H9 (cell line): ENCODE data around the gene CADM3. TPM values are rescaled to one million over a fixed set of nuclear protein-coding genes. Genes with fewer than 3 reads are reported as not detected.

Source experiments
- DNase-seq: peaks from one replicate; pipeline ENCODE4 v3.0.0-alpha.2; 2017
- H2AFZ ChIP-seq: one replicate; pipeline ENCODE4 v1.6.1; 2013; ENCODE audit warnings: mild to moderate bottlenecking, low read length, control low read depth, moderate library complexity
- H2AK5ac ChIP-seq: 2 replicates; pipeline ENCODE4 v1.6.1; 2013; ENCODE audit warnings: low read length, control low read depth, mixed read lengths; ENCODE audit not compliant: insufficient read length
- H2BK120ac ChIP-seq: one replicate; pipeline ENCODE4 v1.6.1; 2013; ENCODE audit warnings: low read depth, mild to moderate bottlenecking, low read length, control low read depth, inconsistent platforms; ENCODE audit not compliant: poor library complexity, severe bottlenecking
- H2BK12ac ChIP-seq: 2 replicates; pipeline ENCODE4 v1.6.1; 2013; ENCODE audit warnings: low read length, control low read depth, mixed read lengths, low read depth; ENCODE audit not compliant: insufficient read length
- H2BK15ac ChIP-seq: 2 replicates; pipeline ENCODE4 v1.6.1; 2013; ENCODE audit warnings: low read depth, low read length, control low read depth
- H2BK20ac ChIP-seq: one replicate; pipeline ENCODE4 v1.6.1; 2013; ENCODE audit warnings: low read depth, mild to moderate bottlenecking, low read length, control low read depth, inconsistent platforms; ENCODE audit not compliant: poor library complexity, severe bottlenecking
- H2BK5ac ChIP-seq: 2 replicates; pipeline ENCODE4 v1.6.1; 2013; ENCODE audit warnings: low read length, control low read depth, mixed read lengths; ENCODE audit not compliant: insufficient read length
- H3K14ac ChIP-seq: 2 replicates; pipeline ENCODE4 v1.6.1; 2013; ENCODE audit warnings: low read length, control low read depth; ENCODE audit not compliant: insufficient read depth
- H3K18ac ChIP-seq: 2 replicates; pipeline ENCODE4 v1.6.1; 2013; ENCODE audit warnings: low read depth, mild to moderate bottlenecking, mixed read lengths, low read length, control low read depth; ENCODE audit not compliant: insufficient read length
- H3K23ac ChIP-seq: 2 replicates; pipeline ENCODE4 v1.6.1; 2013; ENCODE audit warnings: low read length, control low read depth, mixed read lengths, low read depth; ENCODE audit not compliant: insufficient read length
- H3K23me2 ChIP-seq: 2 replicates; pipeline ENCODE4 v1.6.1; 2013; ENCODE audit warnings: low read depth, mild to moderate bottlenecking, mixed read lengths, low read length, control low read depth; ENCODE audit not compliant: insufficient read length, poor library complexity, severe bottlenecking
- H3K27ac ChIP-seq: 2 replicates; pipeline ENCODE4 v1.5.1; 2013; ENCODE audit warnings: low read length, control low read depth, mixed read lengths, low read depth; ENCODE audit not compliant: insufficient read length
- H3K27me3 ChIP-seq: 2 replicates; pipeline ENCODE4 v1.6.1; 2013; ENCODE audit warnings: low read length, control low read depth, inconsistent platforms; ENCODE audit not compliant: insufficient read depth
- H3K4ac ChIP-seq: 2 replicates; pipeline ENCODE4 v1.6.1; 2013; ENCODE audit warnings: low read depth, mild to moderate bottlenecking, control low read depth, inconsistent platforms, low read length, moderate library complexity
- H3K4me1 ChIP-seq: 2 replicates; pipeline ENCODE4 v1.6.1; 2013; ENCODE audit warnings: low read length, control low read depth, inconsistent platforms; ENCODE audit not compliant: insufficient read depth
- H3K4me2 ChIP-seq: 2 replicates; pipeline ENCODE4 v1.6.1; 2013; ENCODE audit warnings: low read length, control low read depth, mixed read lengths; ENCODE audit not compliant: insufficient read length, insufficient read depth
- H3K56ac ChIP-seq: 2 replicates; pipeline ENCODE4 v1.6.1; 2013; ENCODE audit warnings: low read depth, mild to moderate bottlenecking, mixed read lengths, low read length, control low read depth; ENCODE audit not compliant: insufficient read length
- H3K79me1 ChIP-seq: 2 replicates; pipeline ENCODE4 v1.6.1; 2013; ENCODE audit warnings: low read depth, mild to moderate bottlenecking, moderate library complexity, low read length, control low read depth, inconsistent platforms; ENCODE audit not compliant: insufficient read depth, poor library complexity, severe bottlenecking
- H3K79me2 ChIP-seq: 2 replicates; pipeline ENCODE4 v1.6.1; 2013; ENCODE audit warnings: low read length, control low read depth, inconsistent platforms; ENCODE audit not compliant: insufficient read depth
- H3K9ac ChIP-seq: 2 replicates; pipeline ENCODE4 v1.6.1; 2013; ENCODE audit warnings: low read length, control low read depth, mixed read lengths; ENCODE audit not compliant: insufficient read length; ENCODE audit errors: extremely low read depth
- H3K9me3 ChIP-seq: one replicate; pipeline ENCODE4 v1.6.1; 2013; ENCODE audit warnings: low read depth, low read length, inconsistent platforms; ENCODE audit not compliant: control insufficient read depth
- H3T11ph ChIP-seq: one replicate; pipeline ENCODE4 v1.6.1; 2013; ENCODE audit warnings: mild to moderate bottlenecking, low read length, control low read depth, inconsistent platforms
- H4K20me1 ChIP-seq: one replicate; pipeline ENCODE4 v1.6.1; 2013; ENCODE audit not compliant: control insufficient read depth, insufficient read length, insufficient read depth
- H4K5ac ChIP-seq: 2 replicates; pipeline ENCODE4 v1.6.1; 2013; ENCODE audit warnings: low read depth, mild to moderate bottlenecking, mixed read lengths, low read length, control low read depth; ENCODE audit not compliant: insufficient read length
- H4K8ac ChIP-seq: replicated peaks from 2 replicates; pipeline ENCODE4 v1.6.1; 2013; ENCODE audit warnings: low read length, control low read depth, mixed read lengths, low read depth; ENCODE audit not compliant: insufficient read length
- H4K91ac ChIP-seq: 2 replicates; pipeline ENCODE4 v1.6.1; 2013; ENCODE audit warnings: low read depth, mild to moderate bottlenecking, moderate library complexity, mixed read lengths, low read length, control low read depth; ENCODE audit not compliant: insufficient read length
- H3K27ac Mint-ChIP-seq, 3 experiments: 2 replicates in 2 of 3; 3 replicates in 1 of 3; pipeline ENCODE4 v1.8.0; 2020 to 2021; ENCODE audit warnings: mixed read lengths in 3 of 3, mild to moderate bottlenecking in 1 of 3, moderate library complexity in 1 of 3
- H3K27me3 Mint-ChIP-seq: 2 replicates; pipeline ENCODE4 v1.8.0; 2021; ENCODE audit warnings: low read depth, mild to moderate bottlenecking, moderate library complexity, mixed read lengths
- H3K36me3 Mint-ChIP-seq, 3 experiments: 2 replicates in 2 of 3; 3 replicates in 1 of 3; pipeline ENCODE4 v1.8.0; 2020 to 2021; ENCODE audit warnings: low read depth in 3 of 3, mixed read lengths in 3 of 3; ENCODE audit not compliant: insufficient read depth in 1 of 3
- H3K4me1 Mint-ChIP-seq, 2 experiments: 2 replicates each; pipeline ENCODE4 v1.8.0; 2020; ENCODE audit warnings: mixed read lengths in 2 of 2
- H3K4me3 Mint-ChIP-seq, 2 experiments: 2 replicates in 1 of 2; 3 replicates in 1 of 2; pipeline ENCODE4 v1.8.0; 2020 to 2021; ENCODE audit warnings: mild to moderate bottlenecking in 2 of 2, mixed read lengths in 2 of 2, moderate library complexity in 1 of 2
- H3K9me3 Mint-ChIP-seq, 2 experiments: 2 replicates in 1 of 2; 3 replicates in 1 of 2; pipeline ENCODE4 v1.8.0; 2020; ENCODE audit warnings: mild to moderate bottlenecking in 2 of 2, mixed read lengths in 2 of 2, moderate library complexity in 1 of 2
- WGBS: extraction: QIAGEN DNeasy Blood & Tissue Kit; methylation state at CpG from one replicate; pipeline ENCODE4 v1.1.7; 2013; ENCODE audit warnings: missing lambda C conversion rate, low lambda C conversion rate, mixed read lengths; ENCODE audit not compliant: insufficient read length; ENCODE audit errors: extremely low coverage; 5-methylcytosine and 5-hydroxymethylcytosine counted together
- total RNA-seq: library from RNA; stranded (reverse); gene quantifications from 2 replicates; pipeline ENCODE4 v1.2.1, GENCODE V29; 2021
- TF ChIP-seq, protein P1 (sequence below): fragments of 200-600 bp; sonication (generic); conservative IDR thresholded peaks from 3 replicates; pipeline ENCODE4 v1.8.0; 2021; ENCODE audit warnings: antibody characterized with exemption, mild to moderate bottlenecking

The CADM3 gene
- total RNA-seq, 1 experiment from 2014 or later, result 5.6 TPM

DNA sequence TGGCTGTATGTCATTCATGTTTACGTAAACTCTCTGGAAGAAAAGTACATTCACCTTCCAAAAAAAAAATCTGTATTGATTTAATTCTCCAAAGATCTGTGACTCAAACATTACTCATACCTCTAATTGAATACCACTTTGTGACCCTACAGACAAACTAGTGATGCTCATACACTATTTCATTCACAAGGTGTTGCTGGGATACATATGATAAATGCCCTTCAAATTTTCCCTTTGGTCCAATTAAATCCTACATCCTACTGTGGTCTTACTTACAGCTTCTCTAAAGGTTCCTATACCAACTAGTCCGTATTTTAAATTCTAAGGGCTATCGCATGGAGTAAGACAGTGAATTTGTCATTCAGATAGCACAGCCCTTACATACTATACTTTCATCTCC, 26.8 kb upstream of the CADM3 start:
- no peak overlapping the region for H3K23ac ChIP-seq
- no peaks in the 10 kb centered on the region for H3K9me3 ChIP-seq
- no peak for DNase-seq
- no peak overlapping the region for H4K8ac ChIP-seq
- H2AK5ac ChIP-seq, result no peak overlapping the region
- WGBS, result no CpG with 5 or more reads among the region's 3 CpGs
- H3K27me3 ChIP-seq, result no peaks in the 10 kb centered on the region
- no peak overlapping the region for H2BK5ac ChIP-seq
- no peaks in the 10 kb centered on the region for H4K20me1 ChIP-seq
- H4K5ac ChIP-seq, result no peak overlapping the region
- Mint-ChIP-seq H3K27me3 (no peaks in the 10 kb centered on the region), H3K9me3 (0 out of 5 replicates have a peak, but pooled peaks cover 0 to under 1% of the 10 kb centered on the region in 2 experiments), H3K27ac (no peak overlapping the region), H3K4me1 (peaks cover 8 to 10% of the 10 kb centered on the region in 2 experiments; a peak in 3 of 4 replicates), H3K36me3 (no peaks in the 10 kb centered on the region; a peak in 1 of 7 replicates), H3K4me3 (no peak overlapping the region)
- H3K9ac ChIP-seq, result no peak overlapping the region
- H3K56ac ChIP-seq, result no peak overlapping the region
- no peak overlapping the region for H2BK15ac ChIP-seq
- H3K4me1 ChIP-seq, result no peaks in the 10 kb centered on the region; the same call in 1 of the 2 replicates
- no peak overlapping the region for H3K4ac ChIP-seq
- no peaks in the 10 kb centered on the region for H3K79me2 ChIP-seq
- no peak overlapping the region for H3T11ph ChIP-seq
- H4K91ac ChIP-seq, result no peak overlapping the region
- no peaks in the 10 kb centered on the region for H3K23me2 ChIP-seq
- H2AFZ ChIP-seq, result no peak overlapping the region
- H3K27ac ChIP-seq, result no peak overlapping the region
- no peaks in the 10 kb centered on the region for H3K79me1 ChIP-seq
- H3K4me2 ChIP-seq, result no peak overlapping the region
- H2BK20ac ChIP-seq, result no peak overlapping the region
- no peak overlapping the region for H2BK120ac ChIP-seq
- TF ChIP-seq, protein P1, sequence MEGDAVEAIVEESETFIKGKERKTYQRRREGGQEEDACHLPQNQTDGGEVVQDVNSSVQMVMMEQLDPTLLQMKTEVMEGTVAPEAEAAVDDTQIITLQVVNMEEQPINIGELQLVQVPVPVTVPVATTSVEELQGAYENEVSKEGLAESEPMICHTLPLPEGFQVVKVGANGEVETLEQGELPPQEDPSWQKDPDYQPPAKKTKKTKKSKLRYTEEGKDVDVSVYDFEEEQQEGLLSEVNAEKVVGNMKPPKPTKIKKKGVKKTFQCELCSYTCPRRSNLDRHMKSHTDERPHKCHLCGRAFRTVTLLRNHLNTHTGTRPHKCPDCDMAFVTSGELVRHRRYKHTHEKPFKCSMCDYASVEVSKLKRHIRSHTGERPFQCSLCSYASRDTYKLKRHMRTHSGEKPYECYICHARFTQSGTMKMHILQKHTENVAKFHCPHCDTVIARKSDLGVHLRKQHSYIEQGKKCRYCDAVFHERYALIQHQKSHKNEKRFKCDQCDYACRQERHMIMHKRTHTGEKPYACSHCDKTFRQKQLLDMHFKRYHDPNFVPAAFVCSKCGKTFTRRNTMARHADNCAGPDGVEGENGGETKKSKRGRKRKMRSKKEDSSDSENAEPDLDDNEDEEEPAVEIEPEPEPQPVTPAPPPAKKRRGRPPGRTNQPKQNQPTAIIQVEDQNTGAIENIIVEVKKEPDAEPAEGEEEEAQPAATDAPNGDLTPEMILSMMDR, result no peak
- no peak overlapping the region for H3K18ac ChIP-seq
- no peak overlapping the region for H3K14ac ChIP-seq
- no peak overlapping the region for H2BK12ac ChIP-seq
